ENCODE measurements around the gene IFI30. TPM values are rescaled to one million over a fixed set of nuclear protein-coding genes. Genes with fewer than 3 reads are reported as not detected.

Gene IFI30
- total RNA-seq, 4 donors from 2014 or later, result 10.0 to 50.8 (median 32.8) TPM

GRCh38 chr19:18224525-18225354 lies 51.1 kb downstream of the IFI30 start:
- TF ChIP-seq POLR2AphosphoS5 (IDR thresholded peaks at IDR 0.05), result no peak
- TF ChIP-seq EP300 (IDR thresholded peaks at IDR 0.05; ENCODE audit: low read depth), result no peak
- TF ChIP-seq CTCF (IDR thresholded peaks at IDR 0.05), result no peak
- no peak for TF ChIP-seq POLR2A (IDR thresholded peaks at IDR 0.05)
- Histone ChIP-seq H3K4me3 (peak overlapping the region; percentile 6 to 51 (median 22)), H3K36me3 (no peaks in the 10 kb centered on the region), H3K27me3 (peaks cover 74% of the 10 kb centered on the region), H3K4me1 (peaks cover 7 to 30% (median 16%) of the 10 kb centered on the region in 4 donors), H3K9me3 (no peaks in the 10 kb centered on the region), H3K27ac (peak overlapping the region in 3 of 4 donors; percentile 12 to 62 (median 33))
- peak; percentile 98 for DNase-seq
- in situ Hi-C loops (cut with MboI; ENCODE audit: low pct_ligation_motif_present in 1 of 4, low pct_unique_long_range_greater_than_20kb in 1 of 4, low sequenced_read_pairs in 3 of 4), result loop anchor here in 1 of 4 donors (25.0 kb wide), 1 partner anchor 113 kb away; the partner anchor contains the start of gene PGPEP1
- WGBS, 2 donors (ENCODE audit: low coverage in 1 of 2), result 3% methylated on average over 58 of the region's 81 CpGs; no CpG with 5 or more reads in 1 of the 2 donors
- intact Hi-C loops (cut with DNase I; ENCODE audit: low total_unique reads), result no loop called here

- no peaks in the 10 kb centered on the region for H3K36me3 ChIP-seq
- H3K27me3 ChIP-seq, result peaks cover 80% of the 10 kb centered on the region
- no peaks in the 10 kb centered on the region for H3K9me3 ChIP-seq
- peaks cover 7 to 30% (median 16%) of the 10 kb centered on the region in 4 donors for H3K4me1 ChIP-seq
- DNase-seq, result no peak
- 37% methylated on average over 13 of the region's 16 CpGs; no CpG with 5 or more reads in 1 of the 2 donors for WGBS, 2 donors (ENCODE audit: low coverage in 1 of 2)
- H3K27ac ChIP-seq, result peak overlapping the region in 3 of 4 donors; percentile 11 to 62 (median 12)
- TF ChIP-seq CTCF (IDR thresholded peaks at IDR 0.05) (no peak), POLR2A (IDR thresholded peaks at IDR 0.05) (no peak), EP300 (IDR thresholded peaks at IDR 0.05; ENCODE audit: low read depth) (no peak), POLR2AphosphoS5 (IDR thresholded peaks at IDR 0.05) (no peak)
- in situ Hi-C loops (cut with MboI; ENCODE audit: low pct_ligation_motif_present in 1 of 4, low pct_unique_long_range_greater_than_20kb in 1 of 4, low sequenced_read_pairs in 3 of 4), result no loop called here
- intact Hi-C loops (cut with DNase I; ENCODE audit: low total_unique reads), result no loop called here
- H3K4me3 ChIP-seq, result peak overlapping the region in 1 of 4 donors; percentile 51
Measured at GRCh38 chr19:18225355-18225701, 51.7 kb downstream of the IFI30 start.

GRCh38 chr19:18225702-18226468 lies 52.3 kb downstream of the IFI30 start, which contains the start of gene PDE4C:
Gene PDE4C, minus strand, starts transcription at chr19:18226438. Its CDS starts 23 bp downstream, at chr19:18226415.
- H3K27ac ChIP-seq, result peak within 1 kb of the TSS in 3 of 4 donors; percentile 11 to 62 (median 12)
- intact Hi-C loops (cut with DNase I; ENCODE audit: low total_unique reads), result no loop called here

More at GRCh38 chr19:18225702-18226468, 52.3 kb downstream of the IFI30 start, which contains the start of gene PDE4C:
- in situ Hi-C loops (cut with MboI; ENCODE audit: low pct_ligation_motif_present in 1 of 4, low pct_unique_long_range_greater_than_20kb in 1 of 4, low sequenced_read_pairs in 3 of 4), result no loop called here
- DNase-seq, result no peak
- Histone ChIP-seq H3K36me3 (no peaks in the 10 kb centered on the region), H3K9me3 (no peaks in the 10 kb centered on the region), H3K27me3 (peaks cover 80% of the 10 kb centered on the region), H3K4me3 (peak within 1 kb of the TSS in 1 of 4 donors; percentile 51), H3K4me1 (peaks cover 7 to 30% (median 16%) of the 10 kb centered on the region in 4 donors)
- TF ChIP-seq EP300 (IDR thresholded peaks at IDR 0.05; ENCODE audit: low read depth) (no peak), POLR2A (IDR thresholded peaks at IDR 0.05) (no peak), CTCF (IDR thresholded peaks at IDR 0.05) (no peak), POLR2AphosphoS5 (IDR thresholded peaks at IDR 0.05) (no peak)
- WGBS, 2 donors (ENCODE audit: low coverage in 1 of 2), result 3% methylated on average over 31 of the region's 51 CpGs; no CpG with 5 or more reads in 1 of the 2 donors
